Endothelial cell of umbilical vein (primary cell): ENCODE measurements around the gene AGRN. TPM values are rescaled to one million over a fixed set of nuclear protein-coding genes. Genes with fewer than 3 reads are reported as not detected.
"Not testable (repeated sequence)": the region's sequence is repeated elsewhere in the genome, so short reads cannot be mapped to it uniquely, and the experiment has no call there.

Source experiments
- BruUV-seq: library from RNA; stranded (reverse); fragments of 400-500 nt; replicated peaks from 2 replicates; lab custom pipeline; 2021; lab: Mats Ljungman, UMichigan
- CTCF ChIA-PET: fragments of 300-600, 350-600 bp; sonication (Branson Sonifier 250); formaldehyde crosslinking; loops from one replicate; lab custom pipeline; 2021; ENCODE audit warnings: antibody characterized with exemption, inconsistent platforms; lab: Charles Lee
- POLR2A ChIA-PET: fragments of 300-600, 350-600 bp; sonication (Branson Sonifier 250); formaldehyde crosslinking; loops from one replicate; lab custom pipeline; 2021; ENCODE audit warnings: antibody characterized with exemption, inconsistent platforms; lab: Charles Lee
- DNase-seq: peaks from one replicate; pipeline ENCODE4 v3.0.0-alpha.2; 2011; ENCODE audit warnings: low read depth, low spot score
- FAIRE-seq: peaks from 2 replicates; lab custom pipeline; 2011; peaks lifted over from hg19 to GRCh38; lab: Jason Lieb, UNC
- H2AFZ ChIP-seq: 2 replicates; pipeline ENCODE4 v1.6.0; 2012; ENCODE audit warnings: low read depth, low read length, control low read depth, inconsistent platforms
- H3K27ac ChIP-seq: 2 replicates; pipeline ENCODE4 v1.5.1; 2011; ENCODE audit warnings: low read depth, mild to moderate bottlenecking, control low read depth, low read length, moderate library complexity; ENCODE audit not compliant: insufficient read depth
- H3K27me3 ChIP-seq, 2 experiments: 2 replicates each; pipeline versions ENCODE4 v1.6.0 to v1.6.1; 2011; ENCODE audit warnings: low read length in 2 of 2, mixed read lengths in 1 of 2; ENCODE audit not compliant: control insufficient read depth in 2 of 2, insufficient read depth in 2 of 2
- H3K36me3 ChIP-seq, 2 experiments: 2 replicates in 1 of 2; 3 replicates in 1 of 2; pipeline ENCODE4 v1.5.1; 2011; ENCODE audit warnings: low read length in 2 of 2, mild to moderate bottlenecking in 1 of 2, moderate library complexity in 1 of 2; ENCODE audit not compliant: control insufficient read depth in 2 of 2, insufficient read depth in 2 of 2; ENCODE audit errors: extremely low read depth in 1 of 2
- H3K4me1 ChIP-seq: 3 replicates; pipeline ENCODE4 v1.5.1; 2011; ENCODE audit warnings: mild to moderate bottlenecking, low read length; ENCODE audit not compliant: control insufficient read depth, insufficient read depth; ENCODE audit errors: extremely low read depth
- H3K4me2 ChIP-seq: 2 replicates; pipeline ENCODE4 v1.6.1; 2011; ENCODE audit warnings: low read length, control low read depth, mixed read lengths; ENCODE audit not compliant: insufficient read depth
- H3K4me3 ChIP-seq, 3 experiments: fragments of 200-600 bp in 1 of 3; sonication (generic), shearing (Covaris generic) in 1 of 3; replicated peaks in 1 of 3; 2 replicates each; pipeline ENCODE4 v1.5.1; 2011 to 2016; ENCODE audit warnings: control low read depth in 3 of 3, low read length in 3 of 3, mild to moderate bottlenecking in 2 of 3, inconsistent platforms in 1 of 3, low read depth in 1 of 3, moderate library complexity in 1 of 3; ENCODE audit not compliant: insufficient read depth in 1 of 3
- H3K79me2 ChIP-seq: 2 replicates; pipeline ENCODE4 v1.6.0; 2012; ENCODE audit warnings: low read length, inconsistent platforms; ENCODE audit not compliant: control insufficient read depth, insufficient read depth
- H3K9ac ChIP-seq: replicated peaks from 2 replicates; pipeline ENCODE3; 2011; ENCODE audit warnings: low read length, control low read depth; ENCODE audit not compliant: insufficient read depth; ENCODE audit errors: extremely low read depth
- H3K9me1 ChIP-seq: replicated peaks from 3 replicates; pipeline ENCODE4 v1.6.0; 2011; ENCODE audit warnings: mild to moderate bottlenecking, low read length; ENCODE audit not compliant: control insufficient read depth, insufficient read depth; ENCODE audit errors: extremely low read depth
- H3K9me3 ChIP-seq: replicated peaks from 2 replicates; pipeline ENCODE4 v1.5.1; 2012; ENCODE audit warnings: low read length, inconsistent platforms; ENCODE audit not compliant: control insufficient read depth, insufficient read depth
- H4K20me1 ChIP-seq: replicated peaks from 2 replicates; pipeline ENCODE3; 2011; ENCODE audit warnings: mild to moderate bottlenecking, low read length; ENCODE audit not compliant: control insufficient read depth, insufficient read depth; ENCODE audit errors: extremely low read depth
- EZH2 ChIP-seq: IDR thresholded peaks from 2 replicates; pipeline ENCODE4 v1.6.1; 2012; ENCODE audit warnings: borderline replicate concordance, low read depth, mild to moderate bottlenecking, moderate library complexity, low read length, inconsistent platforms; ENCODE audit not compliant: severe bottlenecking
- FOS ChIP-seq: IDR thresholded peaks from 2 replicates; pipeline ENCODE4 v1.6.1; 2011; ENCODE audit warnings: mild to moderate bottlenecking, low read length, moderate library complexity, borderline replicate concordance; ENCODE audit not compliant: insufficient read depth
- GATA2 ChIP-seq: IDR thresholded peaks from 2 replicates; pipeline ENCODE4 v1.7.0; 2011; ENCODE audit warnings: low read depth, mild to moderate bottlenecking, moderate library complexity, mixed read lengths, low read length; ENCODE audit not compliant: insufficient read length, insufficient read depth
- JUN ChIP-seq: IDR thresholded peaks from 2 replicates; pipeline ENCODE4 v1.6.1; 2011; ENCODE audit warnings: borderline replicate concordance, low read depth; ENCODE audit not compliant: insufficient read length, insufficient read depth
- MYC ChIP-seq: IDR thresholded peaks from one replicate; pipeline ENCODE4 v1.6.1; 2011; ENCODE audit warnings: mild to moderate bottlenecking, low read depth, low read length
- POLR2A ChIP-seq: IDR thresholded peaks from 2 replicates; pipeline ENCODE4 v1.6.1; 2012; ENCODE audit warnings: low read depth, mild to moderate bottlenecking, control low read depth, low read length
- POLR2AphosphoS5 ChIP-seq: IDR thresholded peaks from 2 replicates; pipeline ENCODE4 v1.6.1; 2012; ENCODE audit warnings: low read depth, mild to moderate bottlenecking, control low read depth, low read length, moderate library complexity; ENCODE audit not compliant: insufficient read depth
- dilution Hi-C: fragments of 300-500 bp; cut with MboI; formaldehyde crosslinking; loops from one replicate; pipeline ENCODE4 v1.15.0; 2019; ENCODE audit warnings: low sequenced_read_pairs; ENCODE audit not compliant: extremely low pct_ligation_motif_present
- intact Hi-C: fragments of 100-400 bp; cut with micrococcal nuclease; formaldehyde crosslinking; loops from one replicate; pipeline ENCODE4 v1.10.0; 2022
- polyA plus RNA-seq, 4 experiments: library from polyadenylated mRNA; depleted of rRNA in 3 of 4; stranded (reverse) in 3 of 4; unstranded in 1 of 4; fragments of >200 nt; gene quantifications; 2 replicates each; pipeline versions ENCODE4 v1.2.1 to v1.2.3, GENCODE V29; 2011 to 2012; ENCODE audit warnings: missing spikeins in 1 of 4
- total RNA-seq: library from RNA; stranded (reverse); gene quantifications from 2 replicates; pipeline ENCODE4 v1.2.3, GENCODE V29; 2021
- TF ChIP-seq, protein P1 (sequence below): IDR thresholded peaks from 2 replicates; pipeline ENCODE4 v1.6.1; 2011; ENCODE audit not compliant: insufficient read depth, insufficient read length
- TF ChIP-seq, protein P2 (sequence below), 2 donors: IDR thresholded peaks; 1 replicate in 1 of 2; 2 replicates in 1 of 2; pipeline ENCODE4 v1.5.1; 2011; ENCODE audit warnings: low read length in 2 of 2, mild to moderate bottlenecking in 2 of 2, moderate library complexity in 2 of 2, control low read depth in 1 of 2, inconsistent platforms in 1 of 2, low read depth in 1 of 2; ENCODE audit not compliant: insufficient read depth in 1 of 2; ENCODE audit errors: extremely low read depth in 1 of 2

AGRN gene
- total and polyA plus RNA-seq, 2 donors (not counting 3 experiments of a cell fraction or from before 2014, with no cell fraction given) = 66.6 to 67.8 TPM

DNA sequence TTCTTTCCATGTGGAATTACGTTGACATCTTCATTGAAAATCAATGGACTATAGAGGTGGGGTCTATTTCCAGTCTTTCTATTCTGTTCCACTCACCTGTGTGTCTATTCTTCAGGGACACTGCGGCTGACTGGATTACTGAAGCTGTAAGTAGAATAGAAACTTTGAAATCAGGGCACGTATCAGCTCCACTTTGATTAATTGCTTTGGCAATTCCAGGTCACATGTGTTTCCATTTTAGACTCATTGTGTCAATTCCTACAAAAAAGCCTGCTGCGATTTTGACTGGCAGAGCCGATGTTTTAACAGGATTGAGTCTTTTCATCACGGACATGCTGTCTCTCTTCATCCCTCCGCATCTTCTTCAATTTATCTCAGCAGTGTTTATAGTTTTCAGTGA is 75.1 kb downstream of the AGRN start:
- Histone ChIP-seq H3K9me1 (no peaks in the 10 kb centered on the region), H3K36me3 (no peaks in the 10 kb centered on the region), H3K27ac (no peak overlapping the region), H4K20me1 (no peaks in the 10 kb centered on the region), H3K9ac (no peak overlapping the region), H3K4me1 (no peaks in the 10 kb centered on the region), H3K4me2 (no peak overlapping the region), H2AFZ (no peak overlapping the region), H3K4me3 (no peak overlapping the region), H3K27me3 (no peaks in the 10 kb centered on the region), H3K9me3 (no peaks in the 10 kb centered on the region), H3K79me2 (no peaks in the 10 kb centered on the region)
- intact Hi-C loops (no loop called here), dilution Hi-C loops (no loop called here)
- DNase-seq = no peak
- ChIA-PET CTCF (no interaction called here), POLR2A (no interaction called here)
- no peak for TF ChIP-seq JUN
- TF ChIP-seq, protein P1, sequence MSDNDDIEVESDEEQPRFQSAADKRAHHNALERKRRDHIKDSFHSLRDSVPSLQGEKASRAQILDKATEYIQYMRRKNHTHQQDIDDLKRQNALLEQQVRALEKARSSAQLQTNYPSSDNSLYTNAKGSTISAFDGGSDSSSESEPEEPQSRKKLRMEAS = no peak
- TF ChIP-seq MYC = no peak
- no peak for TF ChIP-seq FOS
- TF ChIP-seq, protein P2, sequence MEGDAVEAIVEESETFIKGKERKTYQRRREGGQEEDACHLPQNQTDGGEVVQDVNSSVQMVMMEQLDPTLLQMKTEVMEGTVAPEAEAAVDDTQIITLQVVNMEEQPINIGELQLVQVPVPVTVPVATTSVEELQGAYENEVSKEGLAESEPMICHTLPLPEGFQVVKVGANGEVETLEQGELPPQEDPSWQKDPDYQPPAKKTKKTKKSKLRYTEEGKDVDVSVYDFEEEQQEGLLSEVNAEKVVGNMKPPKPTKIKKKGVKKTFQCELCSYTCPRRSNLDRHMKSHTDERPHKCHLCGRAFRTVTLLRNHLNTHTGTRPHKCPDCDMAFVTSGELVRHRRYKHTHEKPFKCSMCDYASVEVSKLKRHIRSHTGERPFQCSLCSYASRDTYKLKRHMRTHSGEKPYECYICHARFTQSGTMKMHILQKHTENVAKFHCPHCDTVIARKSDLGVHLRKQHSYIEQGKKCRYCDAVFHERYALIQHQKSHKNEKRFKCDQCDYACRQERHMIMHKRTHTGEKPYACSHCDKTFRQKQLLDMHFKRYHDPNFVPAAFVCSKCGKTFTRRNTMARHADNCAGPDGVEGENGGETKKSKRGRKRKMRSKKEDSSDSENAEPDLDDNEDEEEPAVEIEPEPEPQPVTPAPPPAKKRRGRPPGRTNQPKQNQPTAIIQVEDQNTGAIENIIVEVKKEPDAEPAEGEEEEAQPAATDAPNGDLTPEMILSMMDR (IDR thresholded peaks at IDR 0.05; ENCODE audit: extremely low read depth in 1 of 2, insufficient read depth in 1 of 2, low read depth in 1 of 2, low read length in 2 of 2) = no peak
- no peak for TF ChIP-seq POLR2AphosphoS5
- no peak for TF ChIP-seq EZH2
- TF ChIP-seq POLR2A = no peak
- no peak for TF ChIP-seq GATA2
- BruUV-seq = no TSS peak
- no peak for FAIRE-seq

DNA sequence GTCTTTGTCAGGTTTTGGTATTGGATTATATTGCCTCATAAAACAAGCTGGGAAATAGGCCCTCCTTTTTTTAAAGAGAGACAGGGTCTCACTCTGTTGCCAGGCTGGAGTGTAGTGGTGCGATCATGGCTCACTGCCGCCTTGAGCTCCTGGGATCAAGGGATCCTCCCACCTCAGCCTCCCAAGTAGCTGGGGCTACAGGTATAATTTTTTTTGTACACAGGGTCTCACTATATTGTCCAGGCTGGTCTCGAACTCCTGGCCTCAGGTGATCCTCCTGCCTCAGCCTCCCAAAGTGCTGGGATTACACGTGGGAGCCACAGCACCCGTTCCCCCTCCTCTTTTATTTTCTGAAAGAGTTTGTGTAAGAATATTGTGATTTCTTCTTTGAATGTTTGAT is 76.2 kb downstream of the AGRN start:
- H3K9ac ChIP-seq, H3K4me3 ChIP-seq, H3K27ac ChIP-seq, FAIRE-seq, H3K4me2 ChIP-seq, H3K79me2 ChIP-seq, BruUV-seq, H3K27me3 ChIP-seq, H3K9me3 ChIP-seq, CTCF ChIA-PET, DNase-seq, H3K36me3 ChIP-seq, H2AFZ ChIP-seq, dilution Hi-C loops, H3K4me1 ChIP-seq, H3K9me1 ChIP-seq, POLR2A ChIA-PET, intact Hi-C loops, H4K20me1 ChIP-seq: not testable (repeated sequence)
